GM21515 (cell line): Measurements from ENCODE around the gene NHLH1.

Experiments
- ATAC-seq: cut with Tn5 transposase; IDR thresholded peaks from one replicate; pipeline ENCODE4 v1.9.1; 2021; ENCODE audit not compliant: unreplicated experiment

NHLH1 gene

DNA sequence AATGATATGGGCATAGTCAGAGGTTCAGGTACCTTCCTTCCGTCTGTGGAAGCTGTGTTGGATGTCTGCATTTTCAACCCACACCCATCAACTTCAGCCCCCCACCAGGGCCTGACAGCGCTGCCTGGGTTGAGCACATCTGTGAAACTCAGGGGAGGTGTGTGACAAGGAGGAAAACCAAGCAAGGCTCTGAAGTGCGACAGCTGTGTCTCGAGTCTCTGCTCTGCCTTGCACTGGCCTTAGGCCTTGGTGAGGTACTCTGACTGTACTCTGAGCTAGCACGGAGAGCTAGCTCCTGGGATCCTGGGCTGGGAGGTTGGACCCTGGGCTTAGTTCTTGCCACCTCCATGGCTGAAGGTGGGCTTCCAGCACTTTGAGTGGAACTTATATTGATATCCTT lies 42.6 kb downstream of the NHLH1 start:
- no peak for ATAC-seq

DNA sequence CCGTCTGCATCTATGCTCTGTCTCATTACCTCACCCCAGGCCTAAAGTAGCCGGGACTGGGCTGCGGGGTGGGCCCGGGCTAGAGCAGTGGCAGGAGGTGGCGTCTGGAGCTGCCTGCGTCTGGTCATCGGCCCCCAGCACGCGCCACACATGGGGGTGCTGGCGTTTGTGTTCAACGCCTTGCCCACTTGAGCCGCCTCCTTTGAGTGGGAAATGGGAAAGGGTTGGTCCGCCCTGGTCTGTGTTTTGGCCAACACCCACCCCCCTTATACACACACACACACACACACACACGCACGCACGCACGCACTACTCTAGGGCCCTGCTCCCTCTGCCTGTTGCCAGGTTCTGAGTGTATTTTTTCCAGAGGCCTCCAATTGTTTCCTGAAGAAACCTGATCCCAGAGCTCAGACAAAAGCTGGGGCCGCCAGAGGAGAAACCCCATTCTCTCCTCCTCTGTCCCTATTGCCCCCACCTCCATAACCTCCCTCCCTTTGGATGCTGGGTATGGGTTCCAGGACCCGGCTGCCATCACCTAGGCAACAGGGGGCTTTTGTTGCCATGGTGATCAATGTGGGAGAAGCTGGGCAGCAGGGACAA lies 43.6 kb downstream of the NHLH1 start:
- no peak for ATAC-seq

DNA sequence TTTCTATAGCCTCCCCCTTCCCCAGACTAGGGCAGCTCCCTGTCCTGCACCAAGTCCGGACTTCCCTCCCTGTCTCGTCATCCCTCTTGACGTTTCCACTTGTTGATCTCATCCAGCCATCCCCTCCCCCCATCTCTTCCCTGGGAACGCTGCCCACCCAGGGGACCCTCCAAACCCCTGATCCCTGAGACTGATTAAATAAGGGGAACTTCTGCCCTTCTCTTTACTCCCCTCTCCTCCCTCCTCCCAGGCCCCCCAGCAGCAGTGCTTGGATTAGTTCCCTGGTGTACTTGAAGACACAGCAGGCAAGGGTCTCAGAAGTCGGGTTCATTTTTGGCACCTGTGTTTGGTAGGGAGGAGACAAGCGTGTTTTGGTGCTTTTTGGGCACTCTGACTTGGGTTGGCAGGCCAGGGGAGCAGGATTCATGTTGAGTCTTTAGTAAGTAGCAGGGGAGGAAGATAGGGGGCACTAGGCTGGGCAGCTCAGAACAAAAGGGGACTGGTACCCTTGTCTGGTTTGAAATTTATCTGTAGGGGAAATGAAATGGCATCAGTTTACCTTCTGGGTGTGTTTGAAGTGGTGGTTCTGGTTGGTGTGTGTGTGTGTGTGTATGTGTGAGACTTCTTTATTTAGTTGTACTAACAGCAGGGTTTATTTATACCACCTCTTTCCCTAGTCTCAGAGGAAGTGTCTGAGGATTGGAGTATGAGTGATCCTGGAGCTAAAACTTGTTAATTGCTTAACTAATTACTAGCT lies 44.6 kb downstream of the NHLH1 start:
- no peak for ATAC-seq

DNA sequence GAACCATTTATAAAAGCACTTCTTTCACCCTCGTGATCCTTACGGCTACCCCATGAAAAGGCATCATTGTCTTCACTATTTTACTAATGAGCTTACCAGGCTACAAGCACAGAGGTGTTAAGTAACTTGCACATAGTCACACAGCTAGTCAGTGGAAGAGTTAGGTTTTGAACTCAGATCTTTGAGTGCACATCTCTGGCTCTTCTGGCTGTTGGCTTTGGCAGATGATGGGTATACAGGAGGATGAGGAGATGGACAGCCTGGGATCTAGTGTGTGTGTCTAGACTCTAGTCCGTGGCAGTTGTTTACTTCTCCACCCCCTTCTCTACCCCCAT lies 45.1 kb downstream of the NHLH1 start:
- no peak for ATAC-seq

DNA sequence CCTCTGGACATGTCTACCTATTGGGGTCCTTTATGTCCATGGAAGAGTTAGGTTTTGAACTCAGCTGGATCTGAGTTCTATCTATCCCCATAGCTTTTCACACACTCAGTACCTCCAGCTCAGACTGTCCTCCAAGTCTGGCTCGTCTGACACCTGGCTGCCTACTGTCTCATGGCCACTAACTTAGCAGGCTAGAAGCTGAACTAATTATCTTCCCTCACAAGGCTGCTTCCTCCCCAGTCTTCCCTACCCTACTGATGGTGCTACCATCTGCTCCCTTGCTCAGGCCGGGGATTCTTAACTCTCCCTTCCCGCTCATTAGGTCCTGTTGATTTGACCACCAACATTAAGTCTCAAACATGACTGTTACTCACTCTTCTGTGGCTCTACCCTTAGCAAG lies 46.8 kb downstream of the NHLH1 start:
- no peak for ATAC-seq

DNA sequence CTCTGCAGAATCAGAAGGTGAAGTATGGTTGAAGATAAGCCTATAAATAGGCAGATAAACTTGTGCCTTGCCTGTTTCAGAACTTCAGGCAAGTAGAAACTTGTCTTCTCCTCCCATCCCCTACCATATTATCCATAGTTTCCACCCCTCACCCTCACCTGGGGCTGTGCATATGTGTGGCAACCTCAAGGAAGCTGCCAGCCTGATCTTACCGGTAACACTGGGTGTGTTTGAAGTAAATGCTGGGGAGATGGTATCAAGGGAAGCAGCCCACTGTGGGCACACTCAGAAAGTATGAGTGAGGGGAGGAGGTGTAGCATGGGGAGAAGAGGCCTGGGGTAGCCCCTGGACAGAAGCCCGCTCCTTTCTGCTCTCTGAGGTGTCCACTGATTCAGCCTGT lies 48.0 kb downstream of the NHLH1 start:
- no peak for ATAC-seq

DNA sequence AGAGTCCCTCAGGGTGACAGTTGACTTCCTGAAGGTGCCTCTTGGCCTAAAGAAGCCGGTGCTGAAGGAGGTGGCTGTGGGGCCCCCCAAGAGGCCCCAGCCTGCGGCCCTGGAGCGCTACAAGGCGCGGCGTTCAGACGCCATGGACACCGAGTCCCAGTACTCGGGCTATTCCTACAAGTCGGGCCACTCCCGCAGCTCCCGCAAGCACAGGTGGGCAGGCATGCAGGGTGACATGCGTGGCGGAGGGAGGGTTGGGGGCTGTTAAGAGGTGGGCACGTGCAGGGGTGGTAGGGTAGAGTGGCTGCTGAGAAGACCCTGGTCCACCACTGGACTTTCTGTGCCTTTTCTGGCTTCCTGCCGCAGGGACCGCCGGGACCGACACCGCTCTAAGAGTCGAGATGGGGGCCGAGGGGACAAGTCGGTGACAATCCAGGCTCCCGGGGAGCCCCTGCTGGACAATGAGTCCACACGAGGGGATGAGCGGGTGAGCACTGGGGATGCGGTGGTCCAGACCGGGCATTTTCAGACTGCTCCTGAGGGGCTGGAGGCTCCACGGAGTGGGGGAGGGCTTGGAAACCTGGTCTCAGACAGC lies 48.9 kb downstream of the NHLH1 start:
- no peak for ATAC-seq

DNA sequence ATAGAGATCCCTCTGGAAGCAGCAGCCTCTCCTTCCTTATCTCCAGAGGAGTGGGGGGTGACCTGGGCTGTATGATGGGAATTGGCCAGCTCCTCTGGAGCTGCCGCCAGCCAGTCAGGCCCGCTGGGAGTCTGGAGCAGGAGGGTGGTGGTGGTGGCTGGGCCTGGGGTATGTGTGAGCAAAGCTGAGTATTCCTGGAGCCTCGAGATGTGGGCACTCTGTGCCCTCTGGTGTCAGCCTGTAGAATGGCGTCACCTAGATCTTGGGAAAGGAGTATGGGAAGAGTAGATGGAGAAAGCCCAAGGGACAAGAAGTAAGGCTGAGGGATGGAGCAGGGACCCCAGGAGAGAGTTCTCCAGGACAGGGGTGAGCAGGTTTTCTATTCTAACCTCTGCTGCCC lies 49.5 kb downstream of the NHLH1 start:
- ATAC-seq: no peak

DNA sequence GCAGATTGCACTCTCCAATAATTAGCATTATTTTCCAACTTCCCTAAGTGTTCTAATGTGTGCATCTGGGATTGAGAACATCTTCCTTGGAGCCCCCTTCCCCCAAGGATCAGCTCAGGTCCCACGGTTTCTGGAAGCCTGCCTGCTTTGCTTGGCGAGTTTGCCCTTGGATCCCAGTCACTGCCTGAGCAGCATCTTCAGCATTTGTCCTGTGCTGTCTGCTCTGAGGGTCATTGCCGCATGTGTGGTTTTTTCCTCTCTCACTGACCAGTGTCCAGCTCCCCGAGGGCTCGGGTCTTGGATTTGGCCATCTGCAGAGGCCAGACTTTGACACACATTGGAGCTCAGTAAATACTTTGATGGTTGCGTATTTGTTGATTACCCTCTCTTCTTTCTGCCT lies 51.6 kb downstream of the NHLH1 start:
- ATAC-seq: no peak

DNA sequence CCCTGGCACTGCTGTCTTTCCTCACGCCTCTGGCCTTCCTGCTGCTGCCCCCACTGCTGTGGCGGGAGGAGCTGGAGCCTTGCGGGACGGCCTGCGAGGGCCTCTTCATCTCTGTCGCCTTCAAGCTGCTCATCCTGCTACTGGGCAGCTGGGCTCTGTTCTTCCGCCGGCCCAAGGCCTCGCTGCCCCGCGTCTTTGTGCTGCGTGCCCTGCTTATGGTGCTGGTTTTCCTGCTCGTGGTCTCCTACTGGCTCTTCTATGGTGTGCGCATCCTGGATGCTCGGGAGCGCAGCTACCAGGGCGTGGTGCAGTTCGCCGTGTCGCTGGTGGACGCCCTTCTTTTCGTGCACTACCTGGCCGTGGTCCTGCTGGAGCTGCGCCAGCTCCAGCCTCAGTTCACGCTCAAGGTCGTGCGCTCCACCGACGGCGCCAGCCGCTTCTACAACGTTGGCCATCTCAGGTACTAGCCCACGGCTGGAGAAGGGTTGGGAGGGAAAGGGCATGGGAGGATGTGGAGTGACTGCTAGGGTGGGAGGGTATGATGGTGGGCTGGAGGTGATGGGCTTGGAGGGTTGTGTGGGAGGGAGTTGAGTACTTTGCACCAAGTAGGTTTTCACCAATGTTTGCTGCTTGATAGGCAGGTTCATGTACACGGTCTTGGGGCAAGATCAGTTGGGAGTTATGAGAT lies 52.4 kb downstream of the NHLH1 start:
- ATAC-seq: no peak

DNA sequence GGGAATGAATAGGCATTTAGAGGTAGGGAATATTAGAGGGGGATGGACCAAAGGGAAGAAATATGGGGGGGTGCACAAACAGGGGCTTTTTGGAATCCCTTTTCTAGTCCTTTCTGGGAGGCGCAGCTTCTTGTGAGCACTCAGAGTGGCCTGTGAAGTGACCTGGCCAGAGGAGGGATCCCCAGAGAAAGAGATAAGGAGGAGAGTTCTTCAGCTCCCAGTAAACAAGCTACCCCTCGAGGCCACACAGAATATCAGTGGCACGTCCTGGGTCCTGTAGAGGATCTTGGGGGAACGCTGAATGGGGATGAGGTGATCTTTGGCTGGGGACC lies 52.9 kb downstream of the NHLH1 start:
- ATAC-seq: no peak

DNA sequence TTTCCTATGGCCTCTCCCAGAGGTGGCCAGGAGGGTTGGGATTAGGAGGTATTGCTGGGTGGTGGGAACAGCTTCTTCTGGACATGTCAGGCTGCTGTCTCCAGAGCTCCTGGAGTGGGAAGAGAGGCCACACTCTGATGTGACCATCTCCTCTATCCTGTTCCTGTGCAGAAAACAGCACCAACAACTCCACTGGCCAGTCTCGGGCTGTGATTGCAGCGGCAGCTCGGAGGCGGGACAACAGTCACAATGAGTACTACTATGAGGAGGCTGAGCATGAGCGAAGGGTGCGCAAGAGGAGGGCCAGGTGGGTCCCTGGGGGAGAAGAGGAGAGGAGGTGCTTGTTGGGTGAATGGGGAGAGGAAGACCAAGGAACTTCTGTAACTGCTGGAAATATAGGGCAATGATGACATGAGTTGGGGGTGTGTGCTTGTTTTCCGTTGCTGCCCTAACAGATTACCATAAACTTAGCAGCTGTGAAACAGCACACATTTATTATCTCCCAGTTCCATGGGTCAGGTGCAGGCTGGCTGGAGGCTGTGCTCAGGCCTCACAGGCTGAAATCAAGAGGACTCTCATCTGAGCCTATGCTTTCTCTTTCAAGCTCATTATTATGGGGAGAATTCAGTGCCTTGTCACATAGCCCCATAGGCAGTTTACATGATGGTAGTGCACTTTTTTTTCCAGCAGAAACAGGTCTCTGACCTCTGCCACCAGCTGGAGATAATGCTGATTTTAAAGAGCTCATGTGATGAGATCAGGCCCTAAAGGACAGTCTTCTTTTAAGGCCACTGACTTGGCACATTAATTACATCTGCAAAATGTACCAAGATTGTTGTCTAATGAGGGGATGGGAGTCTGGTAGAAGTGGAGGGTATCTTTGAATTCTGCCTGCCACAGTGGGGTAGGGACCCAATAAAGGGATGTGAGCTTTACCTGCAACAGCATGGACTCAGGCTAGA lies 54.3 kb downstream of the NHLH1 start:
- no peak for ATAC-seq

DNA sequence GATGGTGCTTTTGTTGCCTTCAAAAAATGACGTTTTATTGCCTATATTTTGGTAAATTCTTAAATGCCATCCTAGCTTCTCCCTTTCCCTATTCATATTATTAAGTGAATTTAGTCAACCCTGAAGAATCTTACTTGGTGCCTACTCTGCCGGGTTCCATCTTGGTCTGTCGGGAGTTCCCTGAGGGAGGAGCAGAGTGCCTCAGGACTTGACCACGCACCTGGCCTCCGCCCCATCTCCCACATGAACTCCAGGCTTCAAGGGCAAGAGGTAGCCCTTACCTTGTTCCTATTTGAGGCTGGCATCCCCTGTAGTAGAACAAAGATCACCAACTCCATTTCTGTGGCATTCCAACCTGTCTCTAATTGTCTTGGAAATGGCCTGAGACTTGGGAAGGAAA lies 55.0 kb downstream of the NHLH1 start:
- ATAC-seq: no peak
